Mesendoderm (in vitro differentiated cells): ENCODE measurements around the gene FAM171A2.

Experiments used
- DNase-seq: peaks from one replicate; pipeline ENCODE4 v3.0.0; 2013
- H2AK5ac ChIP-seq: 2 replicates; pipeline ENCODE4 v1.6.1; 2013; ENCODE audit warnings: low read length, inconsistent platforms
- H2BK120ac ChIP-seq: 2 replicates; pipeline ENCODE4 v1.6.1; 2013; ENCODE audit warnings: low read depth, mild to moderate bottlenecking, low read length, moderate library complexity, mixed read lengths
- H2BK15ac ChIP-seq: replicated peaks from 2 replicates; pipeline ENCODE4 v1.6.1; 2013; ENCODE audit warnings: low read depth, mild to moderate bottlenecking, moderate library complexity
- H2BK5ac ChIP-seq: 2 replicates; pipeline ENCODE4 v1.6.1; 2013; ENCODE audit warnings: low read length, inconsistent platforms
- H3K18ac ChIP-seq: 2 replicates; pipeline ENCODE4 v1.6.1; 2013; ENCODE audit warnings: mild to moderate bottlenecking, low read length, mixed read lengths
- H3K23ac ChIP-seq: one replicate; pipeline ENCODE4 v1.6.1; 2013; ENCODE audit warnings: low read length
- H3K27ac ChIP-seq: 2 replicates; pipeline ENCODE4 v1.5.1; 2013; ENCODE audit warnings: low read depth, mild to moderate bottlenecking, inconsistent platforms, low read length, moderate library complexity
- H3K27me3 ChIP-seq: 2 replicates; pipeline ENCODE4 v1.6.1; 2013; ENCODE audit warnings: low read length, control low read depth, mild to moderate bottlenecking, inconsistent platforms; ENCODE audit not compliant: insufficient read depth, poor library complexity
- H3K36me3 ChIP-seq: 2 replicates; pipeline ENCODE4 v1.6.1; 2013; ENCODE audit warnings: low read length, inconsistent platforms; ENCODE audit not compliant: control insufficient read depth, insufficient read depth
- H3K4ac ChIP-seq: one replicate; pipeline ENCODE4 v1.6.1; 2013; ENCODE audit warnings: low read depth, mild to moderate bottlenecking, low read length, moderate library complexity
- H3K4me1 ChIP-seq: 2 replicates; pipeline ENCODE4 v1.6.1; 2013; ENCODE audit warnings: low read depth, low read length, inconsistent platforms; ENCODE audit not compliant: control insufficient read depth
- H3K4me2 ChIP-seq: 2 replicates; pipeline ENCODE4 v1.6.1; 2013; ENCODE audit warnings: low read length
- H3K4me3 ChIP-seq: 2 replicates; pipeline ENCODE4 v1.5.1; 2013; ENCODE audit warnings: mild to moderate bottlenecking, low read length
- H3K56ac ChIP-seq: one replicate; pipeline ENCODE4 v1.6.1; 2013; ENCODE audit warnings: low read length
- H3K79me1 ChIP-seq: 2 replicates; pipeline ENCODE4 v1.6.1; 2013; ENCODE audit warnings: low read length, inconsistent platforms
- H3K79me2 ChIP-seq: 2 replicates; pipeline ENCODE4 v1.6.1; 2013; ENCODE audit warnings: mild to moderate bottlenecking, low read length; ENCODE audit not compliant: control insufficient read depth, insufficient read depth
- H3K9ac ChIP-seq: 2 replicates; pipeline ENCODE4 v1.6.1; 2013; ENCODE audit warnings: low read length, inconsistent platforms
- H4K5ac ChIP-seq: one replicate; pipeline ENCODE4 v1.6.1; 2013; ENCODE audit warnings: low read length
- H4K8ac ChIP-seq: one replicate; pipeline ENCODE4 v1.6.1; 2013; ENCODE audit warnings: low read depth, mild to moderate bottlenecking, control low read depth, low read length, moderate library complexity
- WGBS: extraction: QIAGEN DNeasy Blood & Tissue Kit; methylation state at CpG from one replicate; pipeline ENCODE4 v1.1.7; 2013; ENCODE audit warnings: low lambda C conversion rate, missing lambda C conversion rate; ENCODE audit not compliant: insufficient coverage; ENCODE audit errors: extremely low coverage; 5-methylcytosine and 5-hydroxymethylcytosine counted together

The FAM171A2 gene

GRCh38 chr17:44385287-44386181 is 21.9 kb upstream of the FAM171A2 start:
- H3K18ac ChIP-seq: no peak overlapping the region
- H2AK5ac ChIP-seq: no peak overlapping the region
- peak overlapping the region; percentile 32 for H3K23ac ChIP-seq
- H3K4ac ChIP-seq: no peak overlapping the region
- H3K79me1 ChIP-seq: no peaks in the 10 kb centered on the region
- H3K9ac ChIP-seq: peak overlapping the region; percentile 81
- WGBS: no CpG with 5 or more reads among the region's 68 CpGs
- no peak overlapping the region for H2BK5ac ChIP-seq
- no peak overlapping the region for H2BK15ac ChIP-seq
- H2BK120ac ChIP-seq: no peak overlapping the region
- H3K4me2 ChIP-seq: peak overlapping the region; percentile 91
- H3K79me2 ChIP-seq: no peaks in the 10 kb centered on the region
- DNase-seq: peak; percentile 93
- H4K8ac ChIP-seq: no peak overlapping the region
- H3K4me3 ChIP-seq: peak overlapping the region; percentile 43
- no peak overlapping the region for H4K5ac ChIP-seq
- no peaks in the 10 kb centered on the region for H3K36me3 ChIP-seq
- peaks cover 5% of the 10 kb centered on the region for H3K27me3 ChIP-seq
- no peak overlapping the region for H3K27ac ChIP-seq
- peak overlapping the region; percentile 81 for H3K56ac ChIP-seq
- no peaks in the 10 kb centered on the region for H3K4me1 ChIP-seq

- peak; percentile 65 for DNase-seq
- no peaks in the 10 kb centered on the region for H3K79me2 ChIP-seq
- H3K27me3 ChIP-seq: peaks cover 5% of the 10 kb centered on the region
- H2BK15ac ChIP-seq: no peak overlapping the region
- H3K23ac ChIP-seq: peak overlapping the region; percentile 24
- no peaks in the 10 kb centered on the region for H3K4me1 ChIP-seq
- H3K4ac ChIP-seq: no peak overlapping the region
- H3K9ac ChIP-seq: peak overlapping the region; percentile 66
- H3K4me3 ChIP-seq: no peak overlapping the region
- no peaks in the 10 kb centered on the region for H3K36me3 ChIP-seq
- H3K18ac ChIP-seq: no peak overlapping the region
- WGBS: no CpG with 5 or more reads among the region's 26 CpGs
- peak overlapping the region; percentile 81 for H3K56ac ChIP-seq
- peak overlapping the region; percentile 91 for H3K4me2 ChIP-seq
- no peak overlapping the region for H2BK5ac ChIP-seq
- no peak overlapping the region for H4K8ac ChIP-seq
- no peak overlapping the region for H2AK5ac ChIP-seq
- no peak overlapping the region for H2BK120ac ChIP-seq
- H3K27ac ChIP-seq: no peak overlapping the region
- H4K5ac ChIP-seq: no peak overlapping the region
- no peaks in the 10 kb centered on the region for H3K79me1 ChIP-seq
These were observed 21.2 kb upstream of the FAM171A2 start for GRCh38 chr17:44384823-44385286.

GRCh38 chr17:44384281-44384822 is 20.7 kb upstream of the FAM171A2 start:
- Histone ChIP-seq H3K4me3 (no peak overlapping the region), H4K8ac (no peak overlapping the region), H3K18ac (no peak overlapping the region), H3K23ac (no peak overlapping the region), H2BK120ac (no peak overlapping the region), H4K5ac (no peak overlapping the region), H3K36me3 (no peaks in the 10 kb centered on the region), H3K56ac (peak overlapping the region; percentile 81), H3K9ac (peak overlapping the region; percentile 66), H3K27me3 (peaks cover 5% of the 10 kb centered on the region), H3K27ac (no peak overlapping the region), H2AK5ac (no peak overlapping the region), H3K79me2 (no peaks in the 10 kb centered on the region), H2BK15ac (no peak overlapping the region), H3K4me2 (peak overlapping the region; percentile 91), H3K4ac (no peak overlapping the region), H3K79me1 (no peaks in the 10 kb centered on the region), H2BK5ac (no peak overlapping the region), H3K4me1 (no peaks in the 10 kb centered on the region)
- no CpG with 5 or more reads among the region's 29 CpGs for WGBS
- DNase-seq: no peak

GRCh38 chr17:44383861-44384260 is 20.2 kb upstream of the FAM171A2 start:
- peaks cover 5% of the 10 kb centered on the region for H3K27me3 ChIP-seq
- no peaks in the 10 kb centered on the region for H3K79me2 ChIP-seq
- H2AK5ac ChIP-seq: no peak overlapping the region
- no peaks in the 10 kb centered on the region for H3K79me1 ChIP-seq
- no CpG with 5 or more reads among the region's 16 CpGs for WGBS
- no peaks in the 10 kb centered on the region for H3K36me3 ChIP-seq
- H3K56ac ChIP-seq: no peak overlapping the region
- no peak overlapping the region for H3K27ac ChIP-seq
- H3K4ac ChIP-seq: no peak overlapping the region
- no peak overlapping the region for H3K23ac ChIP-seq
- H3K9ac ChIP-seq: no peak overlapping the region
- no peak overlapping the region for H2BK15ac ChIP-seq
- H4K5ac ChIP-seq: no peak overlapping the region
- no peak overlapping the region for H3K4me3 ChIP-seq
- no peak for DNase-seq
- H3K4me1 ChIP-seq: no peaks in the 10 kb centered on the region
- H3K4me2 ChIP-seq: no peak overlapping the region
- H3K18ac ChIP-seq: no peak overlapping the region
- no peak overlapping the region for H2BK120ac ChIP-seq
- H2BK5ac ChIP-seq: no peak overlapping the region
- H4K8ac ChIP-seq: no peak overlapping the region

- no peak overlapping the region for H3K56ac ChIP-seq
- H3K36me3 ChIP-seq: no peaks in the 10 kb centered on the region
- H2BK5ac ChIP-seq: no peak overlapping the region
- H3K4me2 ChIP-seq: no peak overlapping the region
- H3K18ac ChIP-seq: no peak overlapping the region
- no peak overlapping the region for H2BK120ac ChIP-seq
- H3K27me3 ChIP-seq: peaks cover 5% of the 10 kb centered on the region
- no peaks in the 10 kb centered on the region for H3K79me1 ChIP-seq
- WGBS: no CpG with 5 or more reads among the region's 15 CpGs
- no peak overlapping the region for H4K8ac ChIP-seq
- H3K4me3 ChIP-seq: no peak overlapping the region
- no peak for DNase-seq
- H2BK15ac ChIP-seq: no peak overlapping the region
- no peak overlapping the region for H3K27ac ChIP-seq
- H3K9ac ChIP-seq: no peak overlapping the region
- H3K4ac ChIP-seq: no peak overlapping the region
- no peak overlapping the region for H3K23ac ChIP-seq
- no peak overlapping the region for H2AK5ac ChIP-seq
- no peaks in the 10 kb centered on the region for H3K79me2 ChIP-seq
- no peak overlapping the region for H4K5ac ChIP-seq
- H3K4me1 ChIP-seq: no peaks in the 10 kb centered on the region
These were observed 19.7 kb upstream of the FAM171A2 start for GRCh38 chr17:44383363-44383762.
